HCT116 (cell line): Measurements from ENCODE around the gene CGNL1. TPM values are rescaled to one million over a fixed set of nuclear protein-coding genes. Genes with fewer than 3 reads are reported as not detected.

Source experiments
- ATAC-seq: fragments of 200-7000 bp; cut with Tn5 transposase; 2 replicates; pipeline ENCODE4 v1.9.1; 2020; ENCODE audit warnings: mild to moderate bottlenecking, moderate library complexity
- BruUV-seq: library from RNA; stranded (reverse); fragments of 400-500 nt; replicated peaks from 2 replicates; lab custom pipeline; 2021; lab: Mats Ljungman, UMichigan
- CTCF ChIA-PET: fragments of 300-600 bp; sonication (Branson Sonifier 250); formaldehyde crosslinking; loops from one replicate; lab custom pipeline; 2021; ENCODE audit warnings: antibody characterized with exemption; lab: Charles Lee
- POLR2A ChIA-PET: fragments of 300-600, 350-600 bp; sonication (Branson Sonifier 250); formaldehyde crosslinking; loops from one replicate; lab custom pipeline; 2021; ENCODE audit warnings: antibody characterized with exemption; lab: Charles Lee
- RAD21 ChIA-PET, 2 experiments: fragments of 300-600 bp; sonication (Branson Sonifier 250); formaldehyde crosslinking; loops; one replicate each; lab custom pipeline; 2023; ENCODE audit warnings: low total read pairs in 2 of 2; ENCODE audit not compliant: uncharacterized antibody in 2 of 2, unreplicated experiment in 2 of 2, low non-redundant PET in 1 of 2; lab: Charles Lee
- DNase-seq: peaks from one replicate; pipeline ENCODE4 v3.0.0-alpha.2; 2010; ENCODE audit warnings: low read depth, low spot score
- H2AFZ ChIP-seq: fragments of 200-600 bp; shearing (Covaris generic), sonication (generic); 2 replicates; pipeline ENCODE4 v1.6.1; 2017; ENCODE audit warnings: low read depth, mixed run types, mixed read lengths, antibody characterized with exemption, low read length; ENCODE audit not compliant: poor library complexity, severe bottlenecking
- H3K27ac ChIP-seq: 2 replicates; pipeline ENCODE4 v1.5.1; 2012; ENCODE audit warnings: low read depth, low read length
- H3K27me3 ChIP-seq: fragments of 200-600 bp; sonication (generic); 2 replicates; pipeline ENCODE4 v1.6.1; 2016; ENCODE audit warnings: mixed run types, low read length, mixed read lengths; ENCODE audit not compliant: insufficient read depth
- H3K36me3 ChIP-seq, 2 experiments: fragments of 200-500 bp in 1 of 2; fragments of 200-600 bp in 1 of 2; sonication (Bioruptor generic) in 1 of 2; sonication (generic) in 1 of 2; 2 replicates each; pipeline versions ENCODE4 v1.5.1 to v1.6.1; 2014 to 2016; ENCODE audit warnings: low read length in 2 of 2, inconsistent platforms in 1 of 2, mixed read lengths in 1 of 2, mixed run types in 1 of 2; ENCODE audit not compliant: insufficient read depth in 2 of 2, control insufficient read depth in 1 of 2
- H3K4me1 ChIP-seq, 2 experiments: fragments of 200-600 bp in 1 of 2; sonication (generic) in 1 of 2; 2 replicates each; pipeline versions ENCODE4 v1.5.1 to v1.6.1; 2012 to 2017; ENCODE audit warnings: low read length in 2 of 2, inconsistent platforms in 1 of 2, mild to moderate bottlenecking in 1 of 2, mixed read lengths in 1 of 2, mixed run types in 1 of 2, moderate library complexity in 1 of 2; ENCODE audit not compliant: insufficient read depth in 2 of 2, control insufficient read depth in 1 of 2
- H3K4me2 ChIP-seq: fragments of 200-600 bp; sonication (generic); 2 replicates; pipeline ENCODE4 v1.6.1; 2017; ENCODE audit warnings: mixed run types, low read length, mixed read lengths
- H3K4me3 ChIP-seq, 2 experiments: fragments of 200-600 bp in 1 of 2; sonication (generic) in 1 of 2; replicated peaks in 1 of 2; 2 replicates each; pipeline ENCODE4 v1.5.1; 2011 to 2016; ENCODE audit warnings: low read length in 2 of 2, control low read depth in 1 of 2, low read depth in 1 of 2, mild to moderate bottlenecking in 1 of 2, mixed read lengths in 1 of 2, mixed run types in 1 of 2
- H3K79me2 ChIP-seq: fragments of 200-600 bp; sonication (generic); 2 replicates; pipeline ENCODE4 v1.6.1; 2017; ENCODE audit warnings: mild to moderate bottlenecking, mixed run types, low read length, moderate library complexity, mixed read lengths; ENCODE audit not compliant: insufficient read depth
- H3K9ac ChIP-seq: fragments of 200-600 bp; sonication (generic); 2 replicates; pipeline ENCODE4 v1.6.1; 2016; ENCODE audit warnings: low read length, mixed read lengths
- H3K9me2 ChIP-seq: fragments of 200-600 bp; sonication (generic), shearing (Covaris generic); 2 replicates; pipeline ENCODE4 v1.6.1; 2017; ENCODE audit warnings: mixed run types, mild to moderate bottlenecking, moderate library complexity; ENCODE audit not compliant: insufficient read depth
- H3K9me3 ChIP-seq, 2 experiments: fragments of 200-500 bp in 1 of 2; fragments of 200-600 bp in 1 of 2; sonication (Bioruptor generic) in 1 of 2; sonication (generic) in 1 of 2; 2 replicates each; pipeline ENCODE4 v1.6.1; 2014 to 2017; ENCODE audit warnings: low read length in 2 of 2, mixed read lengths in 2 of 2, inconsistent platforms in 1 of 2, low read depth in 1 of 2, mild to moderate bottlenecking in 1 of 2, mixed run types in 1 of 2, moderate library complexity in 1 of 2; ENCODE audit not compliant: control insufficient read depth in 1 of 2, insufficient read depth in 1 of 2
- H4K20me1 ChIP-seq: fragments of 200-600 bp; sonication (generic), shearing (Covaris generic); 2 replicates; pipeline ENCODE4 v1.6.1; 2017; ENCODE audit warnings: mixed run types, mild to moderate bottlenecking, moderate library complexity; ENCODE audit not compliant: insufficient read depth
- ATF3 ChIP-seq: IDR thresholded peaks from 2 replicates; pipeline ENCODE4 v1.6.1; 2012
- CEBPB ChIP-seq: IDR thresholded peaks from 2 replicates; pipeline ENCODE4 v1.6.1; 2012; ENCODE audit warnings: low read depth
- ELF1 ChIP-seq: IDR thresholded peaks from 2 replicates; pipeline ENCODE4 v1.6.1; 2012; ENCODE audit warnings: low read depth, borderline replicate concordance
- EZH2 ChIP-seq: fragments of 200-600 bp; sonication (generic); IDR thresholded peaks from 2 replicates; pipeline ENCODE4 v1.6.1; 2017; ENCODE audit warnings: antibody characterized with exemption, mixed run types
- FOSL1 ChIP-seq: IDR thresholded peaks from 2 replicates; pipeline ENCODE4 v1.6.1; 2012; ENCODE audit warnings: low read depth
- JUND ChIP-seq: IDR thresholded peaks from 2 replicates; pipeline ENCODE4 v1.6.1; 2012
- RAD21 ChIP-seq: IDR thresholded peaks from 2 replicates; pipeline ENCODE4 v1.6.1; 2012; ENCODE audit warnings: low read depth, mild to moderate bottlenecking
- REST ChIP-seq: IDR thresholded peaks from 2 replicates; pipeline ENCODE4 v1.6.1; 2012; ENCODE audit warnings: low read depth
- SRF ChIP-seq: IDR thresholded peaks from 2 replicates; pipeline ENCODE4 v1.6.1; 2012; ENCODE audit warnings: low read depth
- TCF7L2 ChIP-seq: IDR thresholded peaks from 2 replicates; pipeline ENCODE4 v1.7.0; 2011; ENCODE audit warnings: borderline replicate concordance, inconsistent platforms; ENCODE audit not compliant: insufficient read depth, insufficient read length; ENCODE audit errors: extremely low read depth
- YY1 ChIP-seq: IDR thresholded peaks from 2 replicates; pipeline ENCODE4 v1.6.1; 2011; ENCODE audit warnings: low read length, low read depth, moderate library complexity, mild to moderate bottlenecking; ENCODE audit not compliant: insufficient replicate concordance; ENCODE audit errors: extremely low read depth
- ZFX ChIP-seq: fragments of 450-650 bp; IDR thresholded peaks from 2 replicates; pipeline ENCODE4 v1.6.1; 2017
- intact Hi-C: fragments of 100-400 bp; cut with micrococcal nuclease; formaldehyde crosslinking; loops from 2 replicates; pipeline ENCODE4 v1.10.0; 2022
- total RNA-seq: library from RNA; stranded (reverse); gene quantifications from one replicate; pipeline ENCODE4 v1.2.1, GENCODE V29; 2021; ENCODE audit not compliant: unreplicated experiment
- TF ChIP-seq, protein P1 (sequence below): IDR thresholded peaks from 2 replicates; pipeline ENCODE4 v1.6.1; 2012

The CGNL1 gene
- total RNA-seq, 1 experiment from 2014 or later = 2.2 TPM

DNA sequence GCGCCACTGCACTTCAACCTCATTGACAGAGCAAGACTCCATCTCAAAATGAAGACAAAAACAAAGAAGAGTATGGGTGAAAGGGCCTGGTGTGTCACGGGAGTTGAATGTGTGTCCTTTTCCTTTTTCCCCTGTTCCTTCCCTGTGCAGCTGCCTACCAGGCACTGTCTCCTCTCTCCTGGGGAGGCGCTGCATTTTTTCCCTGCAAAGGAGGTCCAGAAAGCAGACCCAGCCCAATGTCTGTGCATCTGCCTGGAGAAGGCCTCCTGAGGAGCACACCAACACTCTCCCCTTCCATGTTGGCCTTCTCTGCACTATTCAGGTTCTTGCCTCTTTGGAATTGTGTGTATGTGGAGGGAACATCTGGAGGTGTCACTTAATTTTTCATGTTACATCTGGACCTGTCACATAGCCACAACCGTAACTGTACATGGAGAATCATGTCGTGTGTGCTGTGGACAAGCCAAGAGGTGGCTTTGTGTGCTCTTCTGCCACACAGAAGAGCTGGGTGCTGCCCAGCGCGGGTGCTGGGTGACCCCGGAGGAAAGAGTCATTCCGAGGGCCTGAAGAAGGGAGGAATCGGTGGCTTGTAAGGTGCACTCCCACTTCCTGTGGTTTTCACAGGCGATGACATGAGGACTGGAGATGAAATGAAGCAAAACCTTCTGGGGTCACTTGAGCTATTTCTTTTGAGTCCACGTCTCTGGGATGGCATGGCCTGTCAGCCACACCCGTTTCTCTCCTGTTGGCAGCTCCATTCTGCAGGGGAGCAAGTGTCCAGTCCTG is 46.5 kb upstream of the CGNL1 start (continued):
- TF ChIP-seq, protein P1, sequence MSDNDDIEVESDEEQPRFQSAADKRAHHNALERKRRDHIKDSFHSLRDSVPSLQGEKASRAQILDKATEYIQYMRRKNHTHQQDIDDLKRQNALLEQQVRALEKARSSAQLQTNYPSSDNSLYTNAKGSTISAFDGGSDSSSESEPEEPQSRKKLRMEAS = no peak
- TF ChIP-seq YY1 = no peak
- no peak for TF ChIP-seq RAD21

GRCh38 chr15:57330619-57331340 is 45.5 kb upstream of the CGNL1 start:
- DNase-seq (no peak), ATAC-seq (no peak)
- Histone ChIP-seq H3K79me2 (no peaks in the 10 kb centered on the region), H3K9ac (no peak overlapping the region), H3K4me2 (no peak overlapping the region), H2AFZ (no peak overlapping the region), H4K20me1 (no peaks in the 10 kb centered on the region), H3K27me3 (no peaks in the 10 kb centered on the region), H3K36me3 (no peaks in the 10 kb centered on the region), H3K27ac (no peak overlapping the region), H3K4me3 (no peak overlapping the region), H3K9me2 (no peaks in the 10 kb centered on the region), H3K4me1 (peaks cover 5 to 17% of the 10 kb centered on the region in 2 experiments; a peak in 3 of 4 replicates), H3K9me3 (no peaks in the 10 kb centered on the region)
- BruUV-seq = no TSS peak
- intact Hi-C loops = no loop called here
- CTCF ChIA-PET = no interaction called here
- RAD21 ChIA-PET = no interaction called here
- POLR2A ChIA-PET = no interaction called here
- no peak for TF ChIP-seq SRF
- TF ChIP-seq JUND = no peak
- TF ChIP-seq CEBPB = no peak
- TF ChIP-seq TCF7L2 = no peak
- no peak for TF ChIP-seq ZFX
- TF ChIP-seq EZH2 = no peak
- no peak for TF ChIP-seq REST
- no peak for TF ChIP-seq FOSL1
- TF ChIP-seq ELF1 = no peak
- TF ChIP-seq, protein P1 = no peak
- no peak for TF ChIP-seq RAD21
- no peak for TF ChIP-seq YY1
- no peak for TF ChIP-seq ATF3
